Spleen (tissue), 11 donors: ENCODE data around the gene ATP4A. TPM values are rescaled to one million over a fixed set of nuclear protein-coding genes. Genes with fewer than 3 reads are reported as not detected.

Experiments
- DNase-seq: peaks from one replicate; pipeline ENCODE4 v3.0.0-alpha.2; 2020
- H3K27ac ChIP-seq, 8 donors: fragments of 200-600 bp; sonication (generic) in 7 of 8; 1 replicate in 4 of 8; 2 replicates in 4 of 8; pipeline versions ENCODE4 v1.5.0 to v1.8.0; 2016 to 2021; ENCODE audit warnings: inconsistent platforms in 4 of 8, mild to moderate bottlenecking in 4 of 8, moderate library complexity in 1 of 8
- H3K27me3 ChIP-seq, 7 donors: fragments of 200-600 bp; sonication (generic) in 6 of 7; replicated peaks in 1 of 7; 1 replicate in 4 of 7; 2 replicates in 3 of 7; pipeline versions ENCODE4 v1.5.0 to v1.8.0; 2016 to 2021; ENCODE audit warnings: inconsistent platforms in 3 of 7, mild to moderate bottlenecking in 1 of 7
- H3K36me3 ChIP-seq, 6 donors: fragments of 200-600 bp; sonication (generic) in 5 of 6; 1 replicate in 4 of 6; 2 replicates in 2 of 6; pipeline versions ENCODE4 v1.5.0 to v1.8.0; 2016 to 2021; ENCODE audit warnings: inconsistent platforms in 2 of 6
- H3K4me1 ChIP-seq, 6 donors: fragments of 200-600 bp; sonication (generic) in 5 of 6; 1 replicate in 3 of 6; 2 replicates in 3 of 6; pipeline versions ENCODE4 v1.5.0 to v1.8.0; 2016 to 2021; ENCODE audit warnings: inconsistent platforms in 3 of 6
- H3K4me3 ChIP-seq, 8 donors: fragments of 200-600 bp; sonication (generic) in 7 of 8; 1 replicate in 4 of 8; 2 replicates in 4 of 8; pipeline versions ENCODE4 v1.5.0 to v1.8.0; 2016 to 2021; ENCODE audit warnings: inconsistent platforms in 4 of 8, mild to moderate bottlenecking in 4 of 8, moderate library complexity in 2 of 8
- H3K9me3 ChIP-seq, 8 donors: fragments of 200-600 bp; sonication (generic) in 7 of 8; 1 replicate in 4 of 8; 2 replicates in 4 of 8; pipeline versions ENCODE4 v1.5.0 to v1.8.0; 2016 to 2021; ENCODE audit warnings: inconsistent platforms in 4 of 8
- POLR2A ChIP-seq, 3 donors: fragments of 450-650 bp; IDR thresholded peaks; one replicate each; pipeline ENCODE4 v1.5.1; 2017; ENCODE audit warnings: antibody characterized with exemption in 3 of 3, mild to moderate bottlenecking in 1 of 3
- POLR2AphosphoS5 ChIP-seq, 3 donors: sonication (generic); formaldehyde crosslinking; IDR thresholded peaks; one replicate each; pipeline ENCODE4 v1.5.1; 2017; ENCODE audit warnings: antibody characterized with exemption in 3 of 3
- WGBS, 5 donors: extraction: QIAGEN DNeasy Blood & Tissue Kit in 3 of 5; methylation state at CpG; one replicate each; pipeline versions ENCODE4 v1.1.5 to v1.1.7; 2013 to 2018; 5-methylcytosine and 5-hydroxymethylcytosine counted together
- intact Hi-C: fragments of 100-400 bp; cut with DNase I; formaldehyde crosslinking; loops from one replicate; pipeline ENCODE4 v1.15.0; 2023; ENCODE audit warnings: low total_unique reads
- polyA plus RNA-seq, 3 donors: library from polyadenylated mRNA; stranded (reverse); fragments of 200-250 nt; gene quantifications; one replicate each; pipeline ENCODE4 v1.2.1, GENCODE V29; 2013
- total RNA-seq, 7 donors: library from RNA; depleted of rRNA in 3 of 7; stranded (reverse); fragments of >200 nt in 3 of 7; fragmentation: NEBNext Ultra II Directional in 4 of 7; extraction: Animal tissue kit (Norgen Biotek cat#: 25700) in 4 of 7; gene quantifications; one replicate each; pipeline versions ENCODE4 v1.1.0 to v1.2.1, GENCODE V29; 2016 to 2021
- TF ChIP-seq, protein P1 (sequence below), 11 experiments: fragments of 200-600 bp in 7 of 11; fragments of 450-650 bp in 4 of 11; sonication (generic) in 4 of 11; IDR thresholded peaks in 8 of 11; conservative IDR thresholded peaks in 3 of 11; 1 replicate in 7 of 11; 2 replicates in 4 of 11; pipeline versions ENCODE4 v1.4.0 to v1.8.0; 2016 to 2021; ENCODE audit warnings: antibody characterized with exemption in 11 of 11, inconsistent platforms in 4 of 11, mild to moderate bottlenecking in 1 of 11
- donor health status: healthy with polysubstance abuse.
- donor health status: DM: no; HTN: no; CAD: no; lungs with moderate emphysema.
- donor health status: DM: no; HTN: no; CAD: no.
- donor health status: Bipolar disorder and iron deficiency.
- donor health status: healthy.
- donor health status: DM: no; HTN: no; CAD: no.
- donor health status: DM: yes; HTN: yes; CAD: no.

The ATP4A gene
- total and polyA plus RNA-seq, 10 donors: not detected

DNA sequence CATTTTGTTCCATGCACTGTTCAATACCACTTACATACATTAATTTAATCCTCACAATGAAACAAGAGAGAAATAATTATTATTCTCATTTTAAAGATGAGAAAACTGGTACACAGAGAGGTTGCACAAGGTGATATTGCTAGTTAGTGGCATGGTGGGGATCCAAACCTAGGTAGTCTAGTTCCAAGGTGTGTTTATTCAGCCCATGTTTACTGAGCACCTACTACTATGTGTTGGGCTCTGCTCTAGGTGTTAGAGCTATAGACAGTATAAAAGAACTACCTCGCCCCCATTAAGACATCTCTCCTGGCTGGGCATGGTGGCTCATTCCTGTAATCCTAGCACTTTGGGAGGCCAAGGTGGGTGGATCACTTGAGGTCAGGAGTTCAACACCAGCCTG lies 19.3 kb upstream of the ATP4A start:
- TF ChIP-seq, protein P1, sequence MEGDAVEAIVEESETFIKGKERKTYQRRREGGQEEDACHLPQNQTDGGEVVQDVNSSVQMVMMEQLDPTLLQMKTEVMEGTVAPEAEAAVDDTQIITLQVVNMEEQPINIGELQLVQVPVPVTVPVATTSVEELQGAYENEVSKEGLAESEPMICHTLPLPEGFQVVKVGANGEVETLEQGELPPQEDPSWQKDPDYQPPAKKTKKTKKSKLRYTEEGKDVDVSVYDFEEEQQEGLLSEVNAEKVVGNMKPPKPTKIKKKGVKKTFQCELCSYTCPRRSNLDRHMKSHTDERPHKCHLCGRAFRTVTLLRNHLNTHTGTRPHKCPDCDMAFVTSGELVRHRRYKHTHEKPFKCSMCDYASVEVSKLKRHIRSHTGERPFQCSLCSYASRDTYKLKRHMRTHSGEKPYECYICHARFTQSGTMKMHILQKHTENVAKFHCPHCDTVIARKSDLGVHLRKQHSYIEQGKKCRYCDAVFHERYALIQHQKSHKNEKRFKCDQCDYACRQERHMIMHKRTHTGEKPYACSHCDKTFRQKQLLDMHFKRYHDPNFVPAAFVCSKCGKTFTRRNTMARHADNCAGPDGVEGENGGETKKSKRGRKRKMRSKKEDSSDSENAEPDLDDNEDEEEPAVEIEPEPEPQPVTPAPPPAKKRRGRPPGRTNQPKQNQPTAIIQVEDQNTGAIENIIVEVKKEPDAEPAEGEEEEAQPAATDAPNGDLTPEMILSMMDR (IDR thresholded peaks at IDR 0.05 in 8 of 11, conservative IDR thresholded peaks at IDR 0.05 in 3 of 11): no peak
- no peak for TF ChIP-seq POLR2AphosphoS5 (IDR thresholded peaks at IDR 0.05)
- TF ChIP-seq POLR2A (IDR thresholded peaks at IDR 0.05): no peak
- Histone ChIP-seq H3K4me3 (no peak overlapping the region), H3K36me3 (no peaks in the 10 kb centered on the region), H3K4me1 (no peaks in the 10 kb centered on the region), H3K27me3 (peaks cover 0 to 57% (median 7%) of the 10 kb centered on the region in 7 donors), H3K9me3 (peaks cover 0 to 9% (median 2%) of the 10 kb centered on the region in 8 donors), H3K27ac (no peak overlapping the region)
- 71 to 95% (median 87%) methylated on average over 1 of the region's 1 CpG for WGBS, 5 donors
- DNase-seq: no peak
- intact Hi-C loops: no loop called here

DNA sequence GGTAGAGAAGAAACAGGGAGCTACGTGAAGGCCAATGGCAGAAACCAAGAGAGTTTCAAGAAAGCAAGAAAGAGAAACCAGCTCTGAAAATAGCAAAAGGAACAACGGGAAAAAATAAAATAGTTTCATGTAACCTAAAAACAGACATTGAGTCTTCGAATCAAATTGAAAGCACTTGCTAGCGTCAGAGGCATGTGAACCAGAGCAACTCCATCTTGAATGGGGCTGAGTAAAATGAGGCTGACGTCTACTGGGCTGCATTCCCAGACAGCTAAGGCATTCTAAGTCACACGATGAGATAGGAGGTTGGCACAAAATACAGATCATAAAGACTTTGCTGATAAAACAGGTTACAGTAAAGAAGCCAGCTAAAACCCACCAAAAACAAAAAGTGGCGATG lies 15.2 kb upstream of the ATP4A start:
- WGBS, 5 donors: 73 to 80% (median 77%) methylated on average over 7 of the region's 7 CpGs
- Histone ChIP-seq H3K4me1 (no peaks in the 10 kb centered on the region), H3K27ac (no peak overlapping the region), H3K4me3 (no peak overlapping the region), H3K36me3 (no peaks in the 10 kb centered on the region), H3K9me3 (peaks cover 5 to 47% (median 33%) of the 10 kb centered on the region in 8 donors), H3K27me3 (peaks cover 0 to 38% (median 0%) of the 10 kb centered on the region in 7 donors)
- intact Hi-C loops: no loop called here
- TF ChIP-seq POLR2A (IDR thresholded peaks at IDR 0.05) (no peak), POLR2AphosphoS5 (IDR thresholded peaks at IDR 0.05) (no peak)
- TF ChIP-seq, protein P1 (IDR thresholded peaks at IDR 0.05 in 8 of 11, conservative IDR thresholded peaks at IDR 0.05 in 3 of 11): no peak
- no peak for DNase-seq

DNA sequence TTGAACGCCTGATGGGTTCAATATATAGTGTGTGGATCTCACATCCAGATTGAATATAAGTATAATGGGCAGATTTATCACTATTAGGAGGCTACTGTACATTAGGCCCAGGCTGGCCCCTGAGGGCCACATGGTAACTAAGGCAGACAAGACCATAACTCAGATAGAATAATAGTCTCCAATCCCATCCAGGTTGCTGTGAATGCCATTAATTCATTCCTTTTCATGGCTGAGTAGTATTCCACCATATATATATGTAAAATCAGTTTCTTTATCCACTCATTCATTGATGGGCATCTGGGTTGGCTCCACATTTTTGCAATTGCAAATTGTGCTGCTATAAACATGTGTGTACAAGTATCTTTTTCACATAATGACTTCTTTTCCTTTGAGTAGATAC lies 14.5 kb upstream of the ATP4A start:
- TF ChIP-seq, protein P1 (IDR thresholded peaks at IDR 0.05 in 8 of 11, conservative IDR thresholded peaks at IDR 0.05 in 3 of 11): no peak
- no peak for TF ChIP-seq POLR2A (IDR thresholded peaks at IDR 0.05)
- TF ChIP-seq POLR2AphosphoS5 (IDR thresholded peaks at IDR 0.05): no peak
- peaks cover 5 to 49% (median 33%) of the 10 kb centered on the region in 8 donors for H3K9me3 ChIP-seq
- H3K27ac ChIP-seq: no peak overlapping the region
- H3K27me3 ChIP-seq: peaks cover 0 to 31% (median 0%) of the 10 kb centered on the region in 7 donors
- intact Hi-C loops: no loop called here
- no peak overlapping the region for H3K4me3 ChIP-seq
- H3K36me3 ChIP-seq: no peaks in the 10 kb centered on the region
- no peaks in the 10 kb centered on the region for H3K4me1 ChIP-seq
- no peak for DNase-seq
- 25 to 91% (median 80%) methylated on average over 1 of the region's 1 CpG for WGBS, 5 donors

DNA sequence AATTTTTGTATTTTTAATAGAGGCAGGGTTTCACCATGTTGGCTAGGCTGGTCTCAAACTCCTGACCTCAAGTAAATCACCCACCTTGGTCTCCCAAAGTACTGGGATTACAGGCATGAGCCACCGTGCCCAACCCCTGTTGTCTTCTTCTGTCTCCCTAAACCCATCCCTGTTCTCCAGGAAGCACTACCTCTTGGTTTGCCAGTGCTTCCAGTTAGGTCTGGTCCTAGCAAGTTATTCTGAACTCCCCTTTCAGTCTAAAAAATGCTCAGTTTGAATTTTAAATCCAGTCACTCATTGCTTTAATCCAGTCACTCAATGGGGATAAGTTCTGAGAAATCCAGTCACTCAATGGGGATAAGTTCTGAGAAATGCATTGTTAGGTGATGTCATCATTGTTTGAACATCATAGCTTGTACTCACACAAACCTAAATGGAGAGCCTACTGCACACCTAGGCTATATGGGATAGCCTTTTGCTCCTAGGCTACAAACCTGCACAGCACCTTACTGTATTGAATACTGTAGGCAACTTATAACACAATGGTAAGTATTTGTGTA lies 8.0 kb upstream of the ATP4A start:
- intact Hi-C loops: no loop called here
- Histone ChIP-seq H3K4me3 (no peak overlapping the region), H3K36me3 (no peaks in the 10 kb centered on the region), H3K27ac (no peak overlapping the region), H3K27me3 (peaks cover 0 to 28% (median 0%) of the 10 kb centered on the region in 7 donors), H3K9me3 (peaks cover 5 to 30% (median 21%) of the 10 kb centered on the region in 8 donors), H3K4me1 (no peaks in the 10 kb centered on the region)
- WGBS, 5 donors: 88 to 100% (median 93%) methylated on average over 1 of the region's 1 CpG
- TF ChIP-seq, protein P1 (IDR thresholded peaks at IDR 0.05 in 8 of 11, conservative IDR thresholded peaks at IDR 0.05 in 3 of 11): no peak
- TF ChIP-seq POLR2AphosphoS5 (IDR thresholded peaks at IDR 0.05) (no peak), POLR2A (IDR thresholded peaks at IDR 0.05) (no peak)
- no peak for DNase-seq
